Lung microvascular endothelial cell (primary cell): ENCODE data around the gene MRM2. TPM values are rescaled to one million over a fixed set of nuclear protein-coding genes. Genes with fewer than 3 reads are reported as not detected.

Source experiments
- DNase-seq, 2 donors: peaks; one replicate each; pipeline versions ENCODE4 v3.0.0 to v3.0.0-alpha.2; 2010; ENCODE audit warnings: low read depth in 2 of 2
- total RNA-seq: library from RNA; depleted of rRNA; stranded (reverse); fragments of >200 nt; gene quantifications from 2 replicates; pipeline ENCODE4 v1.2.1, GENCODE V29; 2014

The MRM2 gene
- total RNA-seq, 1 donor from 2014 or later = 13.7 TPM

- DNase-seq = no peak
These were observed 18.7 kb downstream of the MRM2 start for GRCh38 chr7:2223321-2223720.

GRCh38 chr7:2222516-2222915 is 19.5 kb downstream of the MRM2 start:
- no peak for DNase-seq

GRCh38 chr7:2220954-2221353 is 21.1 kb downstream of the MRM2 start:
- DNase-seq = no peak

- no peak for DNase-seq
These were observed 21.5 kb downstream of the MRM2 start for GRCh38 chr7:2220506-2220905.

- DNase-seq = no peak
These were observed 22.0 kb downstream of the MRM2 start for GRCh38 chr7:2220030-2220429.

- no peak for DNase-seq
These were observed 22.4 kb downstream of the MRM2 start for GRCh38 chr7:2219606-2220005.

GRCh38 chr7:2219136-2219535 is 22.9 kb downstream of the MRM2 start:
- DNase-seq = no peak

GRCh38 chr7:2218444-2218785 is 23.6 kb downstream of the MRM2 start:
- no peak for DNase-seq

GRCh38 chr7:2217716-2218443 is 24.1 kb downstream of the MRM2 start:
- peak in 1 of 2 donors; percentile 20 for DNase-seq

GRCh38 chr7:2217206-2217605 is 24.8 kb downstream of the MRM2 start:
- no peak for DNase-seq

GRCh38 chr7:2215851-2216250 is 26.2 kb downstream of the MRM2 start:
- DNase-seq = no peak

- DNase-seq = no peak
These were observed 27.4 kb downstream of the MRM2 start for GRCh38 chr7:2214636-2215035.

- DNase-seq = no peak
These were observed 28.3 kb downstream of the MRM2 start for GRCh38 chr7:2213551-2214215.

- DNase-seq = no peak
These were observed 29.1 kb downstream of the MRM2 start for GRCh38 chr7:2212906-2213305.

GRCh38 chr7:2211926-2212325 is 30.1 kb downstream of the MRM2 start:
- no peak for DNase-seq

GRCh38 chr7:2211259-2211880 is 30.6 kb downstream of the MRM2 start:
- no peak for DNase-seq

GRCh38 chr7:2210551-2211258 is 31.3 kb downstream of the MRM2 start:
- no peak for DNase-seq

GRCh38 chr7:2209961-2210323 is 32.1 kb downstream of the MRM2 start:
- DNase-seq = no peak

GRCh38 chr7:2209146-2209960 is 32.7 kb downstream of the MRM2 start:
- DNase-seq = peak; percentile 74 to 85

- DNase-seq = no peak
These were observed 33.3 kb downstream of the MRM2 start for GRCh38 chr7:2208712-2209111.

GRCh38 chr7:2205036-2205780 is 36.8 kb downstream of the MRM2 start:
- DNase-seq = no peak
